ENCODE data around the gene MAP3K14.
"Not testable (repeated sequence)": the region's sequence is repeated elsewhere in the genome, so short reads cannot be mapped to it uniquely, and the experiment has no call there.

MAP3K14 gene

DNA sequence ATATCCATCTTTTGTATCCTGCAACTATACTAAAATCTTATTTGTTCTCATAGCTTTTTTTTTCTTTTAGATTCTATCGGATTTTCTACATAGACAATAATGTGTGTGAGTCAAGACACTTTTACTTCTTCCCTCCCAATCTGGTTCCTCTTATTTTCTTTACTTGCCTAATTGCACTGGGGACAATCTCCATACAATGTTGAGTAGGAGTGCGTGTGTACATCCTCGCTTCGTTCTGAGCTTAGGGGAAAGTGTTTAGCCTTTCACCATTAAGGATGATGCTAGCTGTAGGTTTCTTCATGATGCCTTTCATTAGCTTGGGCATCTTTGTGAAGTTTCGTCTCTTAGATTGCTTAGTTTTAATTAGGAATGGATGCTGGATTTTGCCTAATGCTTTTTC is 57.8 kb downstream of the MAP3K14 start:
- no peak for DNase-seq (ENCODE audit: low spot score)

- DNase-seq (ENCODE audit: low spot score): no peak
These were observed 59.7 kb downstream of the MAP3K14 start for GRCh38 chr17:45257115-45257514.

- DNase-seq (ENCODE audit: low spot score): no peak
These were observed 60.5 kb downstream of the MAP3K14 start for GRCh38 chr17:45256114-45256966.

GRCh38 chr17:45255358-45255757 is 61.5 kb downstream of the MAP3K14 start:
- DNase-seq (ENCODE audit: low spot score): no peak

DNA sequence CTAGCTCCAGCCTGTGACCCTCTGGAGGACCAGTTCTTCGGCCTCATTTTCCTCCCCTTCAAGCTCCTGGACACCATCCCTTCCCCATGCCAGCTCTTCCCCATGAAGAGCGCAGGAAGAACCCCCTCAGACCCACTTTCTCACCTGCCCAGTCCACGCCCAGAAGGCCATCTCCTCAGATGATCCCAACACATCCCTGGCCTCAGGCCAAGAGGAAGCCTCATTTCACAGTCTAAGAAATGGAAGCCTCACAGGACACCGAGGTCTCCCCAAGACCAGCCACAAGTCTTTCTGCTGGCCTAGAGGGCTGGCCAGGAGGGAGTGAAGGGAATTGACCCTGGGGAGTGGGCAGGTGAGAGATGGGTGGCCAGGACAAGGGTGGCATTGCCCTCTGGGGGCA is 62.9 kb downstream of the MAP3K14 start:
- no peak for DNase-seq (ENCODE audit: low spot score)

GRCh38 chr17:45253237-45253636 is 63.6 kb downstream of the MAP3K14 start:
- DNase-seq (ENCODE audit: low spot score): not testable (repeated sequence)

GRCh38 chr17:45251931-45252330 is 64.9 kb downstream of the MAP3K14 start:
- DNase-seq (ENCODE audit: low spot score): no peak

- DNase-seq (ENCODE audit: low spot score): no peak
These were observed 68.5 kb downstream of the MAP3K14 start for GRCh38 chr17:45248132-45248957.

GRCh38 chr17:45247429-45248131 is 69.2 kb downstream of the MAP3K14 start:
- peak; percentile 87 for DNase-seq (ENCODE audit: low spot score)

GRCh38 chr17:45246861-45247428 is 69.9 kb downstream of the MAP3K14 start:
- peak; percentile 51 for DNase-seq (ENCODE audit: low spot score)

GRCh38 chr17:45246338-45246737 is 70.5 kb downstream of the MAP3K14 start:
- no peak for DNase-seq (ENCODE audit: low spot score)

- DNase-seq (ENCODE audit: low spot score): no peak
These were observed 71.8 kb downstream of the MAP3K14 start for GRCh38 chr17:45244725-45245656.

- DNase-seq (ENCODE audit: low spot score): no peak
These were observed 73.1 kb downstream of the MAP3K14 start for GRCh38 chr17:45243750-45244149.

DNA sequence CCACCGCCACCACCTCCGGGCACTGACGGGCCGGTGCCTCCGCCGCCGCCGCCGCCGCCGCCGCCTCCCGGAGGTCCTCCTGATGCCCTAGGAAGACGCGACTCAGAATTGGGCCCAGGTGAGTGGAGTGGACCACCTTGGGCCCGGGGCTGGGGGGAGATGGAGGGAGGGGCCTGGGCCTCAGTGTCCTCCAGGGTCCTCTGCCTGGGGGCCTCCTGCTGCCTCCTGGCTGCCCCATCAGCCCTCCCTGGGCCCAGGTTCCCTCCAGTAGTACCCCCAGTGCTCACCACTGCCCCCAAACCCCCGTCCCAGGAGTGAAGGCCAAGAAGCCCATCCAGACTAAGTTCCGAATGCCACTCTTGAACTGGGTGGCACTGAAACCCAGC is 74.8 kb downstream of the MAP3K14 start:
- DNase-seq (ENCODE audit: low spot score): no peak

GRCh38 chr17:45241328-45242028 is 75.3 kb downstream of the MAP3K14 start:
- DNase-seq (ENCODE audit: low spot score): no peak

- DNase-seq (ENCODE audit: low spot score): no peak
These were observed 75.9 kb downstream of the MAP3K14 start for GRCh38 chr17:45240905-45241327.

- DNase-seq (ENCODE audit: low spot score): no peak
These were observed 78.6 kb downstream of the MAP3K14 start for GRCh38 chr17:45238155-45238774.

GRCh38 chr17:45237686-45238085 is 79.1 kb downstream of the MAP3K14 start:
- no peak for DNase-seq (ENCODE audit: low spot score)

DNA sequence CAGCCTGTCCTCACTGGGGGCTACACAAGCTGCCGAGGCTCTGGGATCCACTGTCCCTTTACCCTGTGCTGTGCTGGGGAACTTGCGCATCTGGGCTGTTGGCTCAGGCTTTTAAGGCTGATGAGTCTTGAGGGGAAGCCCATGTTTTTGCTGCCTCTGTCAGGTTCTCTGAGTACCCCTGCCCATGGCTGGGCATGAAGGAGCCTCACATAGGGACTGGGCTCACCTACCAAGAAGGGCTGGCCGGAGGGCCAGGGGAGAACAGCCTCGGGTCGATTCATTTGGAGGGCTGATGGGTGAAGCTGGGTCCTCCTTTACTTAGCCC is 80.6 kb downstream of the MAP3K14 start:
- DNase-seq (ENCODE audit: low spot score): no peak

Data from hepatic stellate cell (primary cell).